T-cell (primary cell): ENCODE measurements around the gene PPP2R3C. TPM values are rescaled to one million over a fixed set of nuclear protein-coding genes. Genes with fewer than 3 reads are reported as not detected.

Experiments
- ATAC-seq, 4 experiments: fragments of 200-7000 bp in 3 of 4; fragments of 150-1000 bp in 1 of 4; cut with Tn5 transposase; replicated peaks in 1 of 4; 1 replicate in 3 of 4; 2 replicates in 1 of 4; pipeline ENCODE4 v1.10.0; 2021; ENCODE audit warnings: moderate library complexity in 3 of 4, mild to moderate bottlenecking in 2 of 4, moderate number of reproducible peaks in 1 of 4
- CTCF ChIA-PET, 2 donors: fragments of 300-600 bp; sonication (Branson Sonifier 250); formaldehyde crosslinking; loops; one replicate each; lab custom pipeline; 2022; ENCODE audit warnings: antibody characterized with exemption in 2 of 2; lab: Charles Lee
- POLR2A ChIA-PET, 2 donors: fragments of 300-600 bp; sonication (Branson Sonifier 250); formaldehyde crosslinking; loops; one replicate each; lab custom pipeline; 2022; ENCODE audit warnings: antibody characterized with exemption in 2 of 2; lab: Charles Lee
- DNase-seq, 35 experiments: peaks; one replicate each; pipeline versions ENCODE4 v3.0.0 to v3.0.0-alpha.2; 2013 to 2023
- H3K27ac ChIP-seq: one replicate; pipeline ENCODE4 v1.5.1; 2013; ENCODE audit warnings: low read length
- H3K27me3 ChIP-seq, 2 experiments: replicated peaks in 1 of 2; 1 replicate in 1 of 2; 2 replicates in 1 of 2; pipeline versions ENCODE4 v1.6.1 to v1.7.0; 2013; ENCODE audit warnings: low read length in 1 of 2, mixed read lengths in 1 of 2; ENCODE audit not compliant: control insufficient read depth in 2 of 2, insufficient read depth in 2 of 2; ENCODE audit errors: extremely low read depth in 1 of 2
- H3K36me3 ChIP-seq, 2 donors: 1 replicate in 1 of 2; 2 replicates in 1 of 2; pipeline versions ENCODE4 v1.6.1 to v1.7.0; 2013; ENCODE audit warnings: low read length in 1 of 2; ENCODE audit not compliant: control insufficient read depth in 2 of 2, insufficient read depth in 1 of 2; ENCODE audit errors: extremely low read depth in 1 of 2
- H3K4me1 ChIP-seq, 2 experiments: 1 replicate in 1 of 2; 2 replicates in 1 of 2; pipeline versions ENCODE4 v1.6.1 to v1.7.0; 2013; ENCODE audit warnings: low read length in 2 of 2, mixed read lengths in 1 of 2; ENCODE audit not compliant: insufficient read depth in 2 of 2, control insufficient read depth in 1 of 2; ENCODE audit errors: extremely low read depth in 1 of 2
- H3K4me3 ChIP-seq, 2 donors: 1 replicate in 1 of 2; 2 replicates in 1 of 2; pipeline versions ENCODE4 v1.5.1 to v1.7.0; 2013; ENCODE audit warnings: mild to moderate bottlenecking in 2 of 2, low read length in 1 of 2, moderate library complexity in 1 of 2; ENCODE audit not compliant: control insufficient read depth in 1 of 2; ENCODE audit errors: extremely low read depth in 1 of 2
- H3K9me3 ChIP-seq: 2 replicates; pipeline ENCODE4 v1.7.0; 2013
- H3K27ac Mint-ChIP-seq, 2 donors: one replicate each; pipeline ENCODE4 v1.8.0; 2020 to 2021; ENCODE audit warnings: mild to moderate bottlenecking in 2 of 2, mixed read lengths in 2 of 2
- H3K27me3 Mint-ChIP-seq, 2 donors: one replicate each; pipeline ENCODE4 v1.8.0; 2021 to 2022; ENCODE audit warnings: mixed read lengths in 2 of 2
- H3K36me3 Mint-ChIP-seq: one replicate; pipeline ENCODE4 v1.8.0; 2021; ENCODE audit warnings: mixed read lengths
- H3K4me1 Mint-ChIP-seq, 3 donors: one replicate each; pipeline ENCODE4 v1.8.0; 2020 to 2022; ENCODE audit warnings: mixed read lengths in 3 of 3, mild to moderate bottlenecking in 1 of 3
- H3K4me3 Mint-ChIP-seq, 3 donors: one replicate each; pipeline ENCODE4 v1.8.0; 2020 to 2022; ENCODE audit warnings: mild to moderate bottlenecking in 3 of 3, mixed read lengths in 3 of 3, moderate library complexity in 3 of 3
- H3K9me3 Mint-ChIP-seq, 3 donors: one replicate each; pipeline ENCODE4 v1.8.0; 2020 to 2022; ENCODE audit warnings: mixed read lengths in 3 of 3
- WGBS: methylation state at CpG from one replicate; pipeline ENCODE4 v1.1.5; 2013; ENCODE audit warnings: missing lambda C conversion rate; ENCODE audit not compliant: insufficient coverage; 5-methylcytosine and 5-hydroxymethylcytosine counted together
- total RNA-seq, 35 experiments: library from RNA in 6 of 35; stranded (reverse) in 6 of 35; fragments of 120-200 nt in 1 of 35; gene quantifications; one replicate each; pipeline versions ENCODE4 v1.2.1 to v1.2.4 and lab custom pipeline; 2013 to 2026

PPP2R3C gene
- total RNA-seq, 5 donors from 2014 or later (not counting 1 experiment from before 2014, with no cell fraction given), result 28.1 to 40.5 (median 32.9) TPM

DNA sequence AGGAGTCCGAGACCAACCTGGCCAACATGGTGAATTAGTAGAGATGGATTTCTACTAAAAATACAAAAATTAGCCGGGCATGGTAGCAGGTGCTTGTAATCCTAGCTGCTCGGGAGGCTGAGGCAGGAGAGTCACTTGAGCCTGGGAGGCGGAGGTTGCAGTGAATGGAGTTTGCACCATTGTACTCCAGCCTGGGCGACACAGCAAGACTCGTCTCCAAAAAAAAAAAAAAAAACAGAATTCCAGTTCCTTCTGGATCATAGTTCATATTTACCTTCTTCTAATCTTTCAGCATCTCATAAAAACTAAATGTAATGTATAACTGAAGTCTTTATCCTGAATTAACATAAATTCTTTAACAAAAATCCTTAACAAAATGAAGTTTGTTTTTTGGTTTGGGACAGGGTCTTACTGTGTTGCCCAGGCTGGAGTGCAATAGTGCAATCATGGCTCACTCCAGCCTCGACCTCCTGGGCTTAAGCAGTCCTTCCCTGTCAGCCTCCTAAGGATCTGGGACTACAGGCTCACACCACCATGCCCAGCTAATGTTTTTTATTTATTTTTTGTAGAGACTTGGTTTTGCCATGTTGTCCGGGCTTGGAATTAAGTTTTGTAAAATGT lies 38.1 kb downstream of the PPP2R3C start:
- H3K27ac ChIP-seq, result no peak overlapping the region
- Mint-ChIP-seq H3K27ac (peak overlapping the region in 1 of 2 donors; percentile 27), H3K4me3 (no peak overlapping the region), H3K36me3 (peaks cover 42% of the 10 kb centered on the region), H3K9me3 (no peaks in the 10 kb centered on the region), H3K4me1 (no peaks in the 10 kb centered on the region), H3K27me3 (no peaks in the 10 kb centered on the region)
- no peaks in the 10 kb centered on the region for H3K4me1 ChIP-seq
- CTCF ChIA-PET, result interaction anchor here (0.7 kb wide), 2 partner anchors 9 to 779 kb away, joined by 5 read pairs; no protein-coding TSS in a partner anchor
- ATAC-seq, result no peak
- DNase-seq, result no peak
- 100% methylated on average over 1 of the region's 8 CpGs for WGBS
- no peak overlapping the region for H3K4me3 ChIP-seq
- POLR2A ChIA-PET, result interaction anchor here in 1 of 2 donors (0.8 kb wide), 1 partner anchor 17 kb away, joined by 5 read pairs; no protein-coding TSS in a partner anchor
- peaks cover 7 to 60% of the 10 kb centered on the region in 2 donors for H3K36me3 ChIP-seq
- no peaks in the 10 kb centered on the region for H3K9me3 ChIP-seq
- H3K27me3 ChIP-seq, result no peaks in the 10 kb centered on the region

DNA sequence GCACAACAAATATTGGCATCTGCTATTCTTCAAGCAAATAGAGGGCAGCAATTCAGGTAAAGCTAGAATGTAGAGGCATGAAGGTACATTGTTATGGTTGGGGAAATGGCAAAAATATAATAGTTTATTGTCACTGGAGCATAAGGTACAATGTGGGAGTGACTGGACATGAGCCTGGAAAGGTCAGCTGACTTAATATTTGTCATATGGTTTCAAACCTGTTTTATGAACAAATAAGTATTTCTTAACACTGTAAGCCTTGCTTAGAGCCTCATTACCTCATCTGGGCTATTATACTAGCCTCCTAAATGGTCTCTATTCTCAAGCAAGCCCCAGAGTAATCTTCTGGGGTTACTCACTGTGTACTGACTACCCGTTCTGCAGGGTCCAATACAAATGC lies 42.0 kb downstream of the PPP2R3C start:
- Histone ChIP-seq H3K27me3 (no peaks in the 10 kb centered on the region), H3K36me3 (peaks cover 7 to 37% of the 10 kb centered on the region in 2 donors), H3K4me1 (no peaks in the 10 kb centered on the region), H3K27ac (no peak overlapping the region), H3K4me3 (no peak overlapping the region), H3K9me3 (no peaks in the 10 kb centered on the region)
- CTCF ChIA-PET, result interaction anchor here in 1 of 2 donors (0.6 kb wide), 1 partner anchor 402 kb away, joined by 3 read pairs; no protein-coding TSS in a partner anchor
- Mint-ChIP-seq H3K4me1 (no peaks in the 10 kb centered on the region), H3K27me3 (no peaks in the 10 kb centered on the region), H3K4me3 (no peak overlapping the region), H3K27ac (peak overlapping the region in 1 of 2 donors; percentile 28), H3K9me3 (no peaks in the 10 kb centered on the region), H3K36me3 (peaks cover 40% of the 10 kb centered on the region)
- WGBS, result no CpG with 5 or more reads among the region's 1 CpG
- DNase-seq, result no peak
- POLR2A ChIA-PET, result interaction anchor here in 1 of 2 donors (0.6 kb wide), 1 partner anchor 14 kb away, joined by 3 read pairs; no protein-coding TSS in a partner anchor
- no peak for ATAC-seq

DNA sequence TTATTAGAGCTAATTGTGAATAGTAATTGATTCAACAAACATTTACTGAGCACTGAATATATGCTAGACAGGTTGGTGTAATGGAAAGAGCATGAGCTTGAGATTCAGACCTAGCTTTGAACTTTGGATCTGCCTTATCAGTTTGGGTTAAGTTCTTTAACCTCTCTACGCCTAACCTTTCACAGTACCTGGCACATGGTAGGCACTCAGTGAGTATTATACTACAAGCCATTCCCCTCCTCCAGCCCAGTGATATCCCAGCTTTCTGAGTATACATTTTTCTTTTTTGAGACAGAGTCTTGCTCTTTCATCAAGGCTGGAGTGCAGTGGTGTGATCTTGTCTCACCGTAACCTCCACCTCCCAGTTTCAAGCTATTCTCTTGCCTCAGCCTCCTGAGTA lies 43.7 kb downstream of the PPP2R3C start:
- Mint-ChIP-seq H3K4me3 (no peak overlapping the region), H3K36me3 (peaks cover 36% of the 10 kb centered on the region), H3K9me3 (no peaks in the 10 kb centered on the region), H3K27me3 (no peaks in the 10 kb centered on the region), H3K4me1 (no peaks in the 10 kb centered on the region), H3K27ac (no peak overlapping the region)
- Histone ChIP-seq H3K4me1 (no peaks in the 10 kb centered on the region), H3K9me3 (no peaks in the 10 kb centered on the region), H3K27me3 (no peaks in the 10 kb centered on the region), H3K36me3 (peaks cover 0 to 31% of the 10 kb centered on the region in 2 donors), H3K4me3 (no peak overlapping the region), H3K27ac (no peak overlapping the region)
- CTCF ChIA-PET, result interaction anchor here in 1 of 2 donors (0.5 kb wide), 1 partner anchor 227 kb away, joined by 7 read pairs; no protein-coding TSS in a partner anchor
- ATAC-seq (no peak), DNase-seq (no peak)
- POLR2A ChIA-PET, result interaction anchor here in 1 of 2 donors (0.8 to 0.9 kb wide), 2 partner anchors 13 to 227 kb away, joined by 3 read pairs; no protein-coding TSS in a partner anchor
- WGBS, result 100% methylated on average over 1 of the region's 2 CpGs

DNA sequence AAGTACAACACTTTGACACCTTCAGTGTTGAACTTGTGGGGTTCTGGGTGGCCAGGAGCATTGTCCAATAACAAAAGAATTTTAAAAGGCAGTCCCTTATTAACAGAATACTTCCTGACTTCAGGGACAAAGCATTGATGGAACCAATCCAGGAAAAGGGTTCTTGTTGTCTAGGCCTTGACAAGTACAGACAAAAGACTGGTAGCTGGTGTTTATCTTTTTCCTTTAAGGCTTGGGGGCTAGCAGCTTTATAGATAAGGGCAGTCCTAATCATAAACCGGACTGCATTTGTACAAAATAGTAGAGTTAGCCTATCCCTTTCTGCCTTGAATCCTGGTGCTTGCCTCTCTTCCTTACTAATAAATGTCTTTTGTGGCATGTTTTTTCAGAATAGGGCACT lies 48.3 kb downstream of the PPP2R3C start:
- Histone ChIP-seq H3K27ac (no peak overlapping the region), H3K36me3 (peaks cover 4 to 20% of the 10 kb centered on the region in 2 donors), H3K4me1 (no peaks in the 10 kb centered on the region), H3K27me3 (no peaks in the 10 kb centered on the region), H3K4me3 (no peak overlapping the region), H3K9me3 (no peaks in the 10 kb centered on the region)
- Mint-ChIP-seq H3K27me3 (no peaks in the 10 kb centered on the region), H3K27ac (no peak overlapping the region), H3K4me1 (no peaks in the 10 kb centered on the region), H3K4me3 (no peak overlapping the region), H3K9me3 (no peaks in the 10 kb centered on the region), H3K36me3 (peaks cover 48% of the 10 kb centered on the region)
- ChIA-PET CTCF (no interaction called here), POLR2A (interaction anchor here in 1 of 2 donors (0.7 kb wide), 1 partner anchor 26 kb away, joined by 5 read pairs; no protein-coding TSS in a partner anchor)
- ATAC-seq (no peak), DNase-seq (no peak)
- WGBS, result no CpG with 5 or more reads among the region's 1 CpG

DNA sequence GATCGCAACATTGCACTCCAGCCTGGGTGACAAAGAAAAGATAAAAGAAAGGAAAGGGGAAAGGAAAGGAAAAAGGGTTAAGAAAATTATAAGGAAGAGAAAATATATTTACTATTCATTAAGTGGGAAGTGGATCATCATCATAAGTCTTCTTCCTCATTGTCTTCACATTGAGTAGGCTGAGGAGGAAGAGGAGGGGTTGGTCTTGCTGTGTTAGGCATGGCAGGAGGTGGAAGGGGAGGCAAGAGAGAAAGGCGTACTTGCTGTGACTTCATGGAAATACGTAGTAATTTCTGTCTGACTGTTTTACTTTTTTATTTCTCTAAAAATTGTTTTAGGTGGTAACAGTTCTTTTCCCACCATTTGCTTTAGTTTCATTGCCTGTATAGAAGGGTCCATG lies 49.6 kb downstream of the PPP2R3C start:
- ChIA-PET POLR2A (interaction anchor here in 1 of 2 donors (0.6 kb wide), 1 partner anchor 21 kb away, joined by 3 read pairs; no protein-coding TSS in a partner anchor), CTCF (interaction anchor here in 1 of 2 donors (0.6 kb wide), 1 partner anchor 285 kb away, joined by 3 read pairs; no protein-coding TSS in a partner anchor)
- Histone ChIP-seq H3K36me3 (peaks cover 4 to 17% of the 10 kb centered on the region in 2 donors), H3K27me3 (no peaks in the 10 kb centered on the region), H3K27ac (no peak overlapping the region), H3K4me1 (no peaks in the 10 kb centered on the region), H3K9me3 (no peaks in the 10 kb centered on the region), H3K4me3 (no peak overlapping the region)
- Mint-ChIP-seq H3K36me3 (peaks cover 53% of the 10 kb centered on the region), H3K27ac (no peak overlapping the region), H3K27me3 (no peaks in the 10 kb centered on the region), H3K4me3 (no peak overlapping the region), H3K4me1 (peaks cover 0 to 2% (median 0%) of the 10 kb centered on the region in 3 donors), H3K9me3 (no peaks in the 10 kb centered on the region)
- DNase-seq (no peak), ATAC-seq (no peak)
- 100% methylated on average over 2 of the region's 3 CpGs for WGBS

DNA sequence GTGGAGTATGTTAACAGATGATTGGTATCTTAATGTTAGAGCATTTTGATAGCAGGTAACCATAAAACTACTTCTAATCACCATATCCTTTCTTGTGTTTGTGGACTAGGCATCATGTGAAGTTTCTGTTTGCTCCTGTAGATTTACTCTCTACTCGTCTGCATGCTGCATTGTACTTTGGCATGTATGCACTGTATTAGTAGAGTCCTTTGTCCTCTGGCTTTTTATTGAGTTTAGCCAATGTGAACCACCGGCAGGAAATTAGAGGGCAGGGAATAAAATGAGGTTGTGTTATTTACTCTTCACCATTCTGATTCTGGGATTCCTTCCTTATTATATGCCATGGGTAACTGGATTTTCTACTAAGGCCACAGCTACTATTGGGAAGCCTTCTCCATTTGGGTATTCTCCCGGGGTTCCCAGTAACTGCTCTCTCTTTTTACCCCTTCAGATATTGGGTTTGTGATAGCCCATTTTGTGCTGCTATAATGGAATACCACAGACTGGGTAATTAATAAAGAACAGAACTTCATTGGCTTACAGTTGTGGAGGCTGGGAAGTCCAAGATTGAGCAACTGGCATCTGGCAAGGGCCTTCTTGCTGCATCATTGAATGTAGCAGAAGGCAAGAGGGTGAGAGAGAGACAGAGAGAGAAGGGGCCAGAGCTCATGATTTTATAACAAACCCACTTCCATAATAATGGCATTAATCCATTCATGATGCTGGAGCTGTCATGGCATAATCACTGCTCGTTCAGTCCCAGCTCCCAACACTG lies 53.4 kb downstream of the PPP2R3C start:
- ATAC-seq (no peak), DNase-seq (no peak)
- Histone ChIP-seq H3K27ac (no peak overlapping the region), H3K4me1 (no peaks in the 10 kb centered on the region), H3K4me3 (no peak overlapping the region), H3K9me3 (no peaks in the 10 kb centered on the region), H3K36me3 (peaks cover 4 to 16% of the 10 kb centered on the region in 2 donors), H3K27me3 (no peaks in the 10 kb centered on the region)
- H3K4me1 Mint-ChIP-seq, result peaks cover 0 to 2% (median 0%) of the 10 kb centered on the region in 3 donors
- no peaks in the 10 kb centered on the region for H3K9me3 Mint-ChIP-seq
- no peak overlapping the region for H3K4me3 Mint-ChIP-seq
- POLR2A ChIA-PET, result no interaction called here
- no peak overlapping the region for H3K27ac Mint-ChIP-seq
- peaks cover 43% of the 10 kb centered on the region for H3K36me3 Mint-ChIP-seq
- WGBS, result no CpG with 5 or more reads among the region's 4 CpGs
- no peaks in the 10 kb centered on the region for H3K27me3 Mint-ChIP-seq
- CTCF ChIA-PET, result no interaction called here
